MM.1S (cell line): Measurements from ENCODE around the gene PCDH9.

ENCODE experiments used
- DNase-seq: peaks from one replicate; pipeline ENCODE4 v3.0.0-alpha.2; 2015
- H2AFZ ChIP-seq: fragments of 300-600 bp; sonication (generic); 2 replicates; pipeline ENCODE4 v1.6.0; 2016; ENCODE audit warnings: antibody characterized with exemption, low read length
- H3F3A ChIP-seq: fragments of 300-600 bp; sonication (generic); 2 replicates; pipeline ENCODE4 v1.6.1; 2016; ENCODE audit warnings: mild to moderate bottlenecking, antibody characterized with exemption, low read length, moderate library complexity, mixed read lengths; ENCODE audit not compliant: insufficient read depth
- H3K27ac ChIP-seq: fragments of 300-600 bp; sonication (generic); 2 replicates; pipeline ENCODE4 v1.5.1; 2016; ENCODE audit warnings: mild to moderate bottlenecking, low read length
- H3K27me3 ChIP-seq: fragments of 300-600 bp; sonication (generic); replicated peaks from 2 replicates; pipeline ENCODE4 v1.6.0; 2016; ENCODE audit warnings: low read length; ENCODE audit not compliant: insufficient read depth
- H3K36me3 ChIP-seq: fragments of 300-600 bp; sonication (generic); replicated peaks from 2 replicates; pipeline ENCODE4 v1.6.1; 2016; ENCODE audit warnings: mild to moderate bottlenecking, low read length, mixed read lengths; ENCODE audit not compliant: insufficient read depth
- H3K4me1 ChIP-seq: fragments of 300-600 bp; sonication (generic); 2 replicates; pipeline ENCODE4 v1.6.1; 2016; ENCODE audit warnings: low read length, mixed read lengths
- H3K4me2 ChIP-seq: fragments of 300-600 bp; sonication (generic); 2 replicates; pipeline ENCODE4 v1.6.0; 2016; ENCODE audit warnings: low read depth, low read length
- H3K4me3 ChIP-seq: fragments of 300-600 bp; sonication (generic); 2 replicates; pipeline ENCODE4 v1.5.1; 2016; ENCODE audit warnings: low read length, mixed read lengths
- H3K79me2 ChIP-seq: fragments of 300-600 bp; sonication (generic); 2 replicates; pipeline ENCODE4 v1.6.1; 2016; ENCODE audit warnings: mixed run types, low read length, mixed read lengths
- H3K9ac ChIP-seq: fragments of 300-600 bp; sonication (generic); 2 replicates; pipeline ENCODE4 v1.6.1; 2016; ENCODE audit warnings: low read length, mixed read lengths
- H3K9me2 ChIP-seq: fragments of 300-600 bp; sonication (generic); replicated peaks from 2 replicates; pipeline ENCODE4 v1.6.1; 2016; ENCODE audit warnings: mild to moderate bottlenecking, low read length, mixed read lengths; ENCODE audit not compliant: insufficient read depth
- H3K9me3 ChIP-seq: fragments of 300-600 bp; sonication (generic); replicated peaks from 2 replicates; pipeline ENCODE4 v1.6.1; 2016; ENCODE audit warnings: mild to moderate bottlenecking, low read length, mixed read lengths; ENCODE audit not compliant: insufficient read depth
- H4K20me1 ChIP-seq: fragments of 300-600 bp; sonication (generic); 2 replicates; pipeline ENCODE4 v1.6.1; 2016; ENCODE audit warnings: mild to moderate bottlenecking, low read length, moderate library complexity, mixed read lengths; ENCODE audit not compliant: insufficient read depth
- EZH2 ChIP-seq: fragments of 300-600 bp; sonication (generic); optimal IDR thresholded peaks from 2 replicates; pipeline ENCODE3; 2017; ENCODE audit warnings: low read depth, mild to moderate bottlenecking, antibody characterized with exemption, low read length, mixed read lengths
- EZH2phosphoT487 ChIP-seq: fragments of 300-600 bp; sonication (generic); IDR thresholded peaks from 2 replicates; pipeline ENCODE4 v1.6.1; 2018; ENCODE audit warnings: antibody characterized with exemption, low read length
- TF ChIP-seq, protein P1 (sequence below): fragments of 300-600 bp; sonication (generic); IDR thresholded peaks from 2 replicates; pipeline ENCODE4 v1.5.1; 2016; ENCODE audit warnings: antibody characterized with exemption, low read length, mixed read lengths

PCDH9 gene

DNA sequence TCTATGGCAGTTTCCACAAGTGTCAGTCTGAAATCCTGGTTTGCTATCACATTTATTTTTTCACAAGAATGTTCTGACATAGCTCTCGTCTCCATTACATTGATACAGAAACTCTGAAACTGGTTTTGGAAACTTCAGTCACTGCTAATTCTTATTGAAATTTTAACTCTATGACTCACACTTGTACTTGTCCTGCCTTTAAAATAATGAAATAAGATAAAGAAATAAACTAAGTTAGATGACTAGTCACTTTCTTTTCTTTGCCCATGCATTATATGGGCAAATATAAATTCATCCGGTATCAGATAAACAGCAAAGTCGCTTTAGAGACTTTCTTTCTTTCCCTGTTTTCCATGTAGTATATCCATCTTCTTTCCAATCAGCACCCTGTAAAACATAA is 257.5 kb downstream of the PCDH9 start:
- H3K9me2 ChIP-seq: no peaks in the 10 kb centered on the region
- no peaks in the 10 kb centered on the region for H4K20me1 ChIP-seq
- H3K36me3 ChIP-seq: no peaks in the 10 kb centered on the region
- no peak overlapping the region for H3K9ac ChIP-seq
- no peaks in the 10 kb centered on the region for H3K79me2 ChIP-seq
- no peaks in the 10 kb centered on the region for H3F3A ChIP-seq
- no peaks in the 10 kb centered on the region for H3K4me1 ChIP-seq
- no peaks in the 10 kb centered on the region for H3K9me3 ChIP-seq
- H3K27ac ChIP-seq: no peak overlapping the region
- H2AFZ ChIP-seq: no peak overlapping the region
- no peak for DNase-seq
- H3K4me3 ChIP-seq: no peak overlapping the region
- TF ChIP-seq EZH2phosphoT487: no peak
- no peak for TF ChIP-seq EZH2
- TF ChIP-seq, protein P1, sequence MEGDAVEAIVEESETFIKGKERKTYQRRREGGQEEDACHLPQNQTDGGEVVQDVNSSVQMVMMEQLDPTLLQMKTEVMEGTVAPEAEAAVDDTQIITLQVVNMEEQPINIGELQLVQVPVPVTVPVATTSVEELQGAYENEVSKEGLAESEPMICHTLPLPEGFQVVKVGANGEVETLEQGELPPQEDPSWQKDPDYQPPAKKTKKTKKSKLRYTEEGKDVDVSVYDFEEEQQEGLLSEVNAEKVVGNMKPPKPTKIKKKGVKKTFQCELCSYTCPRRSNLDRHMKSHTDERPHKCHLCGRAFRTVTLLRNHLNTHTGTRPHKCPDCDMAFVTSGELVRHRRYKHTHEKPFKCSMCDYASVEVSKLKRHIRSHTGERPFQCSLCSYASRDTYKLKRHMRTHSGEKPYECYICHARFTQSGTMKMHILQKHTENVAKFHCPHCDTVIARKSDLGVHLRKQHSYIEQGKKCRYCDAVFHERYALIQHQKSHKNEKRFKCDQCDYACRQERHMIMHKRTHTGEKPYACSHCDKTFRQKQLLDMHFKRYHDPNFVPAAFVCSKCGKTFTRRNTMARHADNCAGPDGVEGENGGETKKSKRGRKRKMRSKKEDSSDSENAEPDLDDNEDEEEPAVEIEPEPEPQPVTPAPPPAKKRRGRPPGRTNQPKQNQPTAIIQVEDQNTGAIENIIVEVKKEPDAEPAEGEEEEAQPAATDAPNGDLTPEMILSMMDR: no peak
- H3K27me3 ChIP-seq: no peaks in the 10 kb centered on the region
- H3K4me2 ChIP-seq: no peak overlapping the region

DNA sequence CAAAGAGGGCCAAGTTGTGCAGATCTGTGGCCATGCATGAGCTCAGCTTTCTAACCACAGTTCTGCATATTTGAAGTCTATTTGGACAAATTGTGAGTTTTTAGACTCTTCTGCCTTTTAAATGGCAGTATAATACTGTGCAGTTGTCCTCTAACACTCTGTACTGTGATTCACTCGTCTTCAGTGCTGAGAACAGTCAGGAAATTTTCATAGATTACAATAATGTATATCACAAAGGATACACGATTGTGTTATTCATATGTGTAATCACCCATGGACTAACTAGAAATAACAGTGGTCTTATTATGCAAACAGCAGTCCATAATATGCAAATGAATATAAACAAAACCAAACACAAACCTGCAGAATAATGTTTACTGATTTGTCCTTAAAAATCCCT is 259.1 kb downstream of the PCDH9 start:
- no peaks in the 10 kb centered on the region for H4K20me1 ChIP-seq
- H3K79me2 ChIP-seq: no peaks in the 10 kb centered on the region
- no peak overlapping the region for H2AFZ ChIP-seq
- TF ChIP-seq, protein P1: no peak
- no peak for TF ChIP-seq EZH2phosphoT487
- no peak for TF ChIP-seq EZH2
- no peaks in the 10 kb centered on the region for H3K36me3 ChIP-seq
- H3K4me2 ChIP-seq: no peak overlapping the region
- no peaks in the 10 kb centered on the region for H3K27me3 ChIP-seq
- H3K9me2 ChIP-seq: no peaks in the 10 kb centered on the region
- H3K4me3 ChIP-seq: no peak overlapping the region
- H3K27ac ChIP-seq: no peak overlapping the region
- no peaks in the 10 kb centered on the region for H3F3A ChIP-seq
- H3K9ac ChIP-seq: no peak overlapping the region
- DNase-seq: no peak
- H3K9me3 ChIP-seq: no peaks in the 10 kb centered on the region
- no peaks in the 10 kb centered on the region for H3K4me1 ChIP-seq

DNA sequence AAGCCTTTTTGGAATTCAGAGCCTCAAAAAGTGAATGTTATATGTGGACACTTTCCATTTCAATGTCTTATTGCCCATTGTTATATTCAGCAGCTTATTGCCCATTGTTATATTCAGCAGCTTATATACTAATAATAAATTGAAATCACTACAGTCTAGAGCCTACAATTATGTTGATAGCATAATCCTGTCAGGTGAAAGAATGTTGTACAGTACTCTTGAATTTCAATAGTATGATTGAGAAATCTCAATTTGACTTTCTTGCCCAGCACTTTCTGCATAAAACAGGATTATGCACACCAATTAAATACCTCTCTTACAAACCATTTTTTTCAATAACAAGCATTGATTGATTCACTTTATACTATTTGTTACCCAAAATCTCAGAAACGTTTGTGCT is 260.8 kb downstream of the PCDH9 start:
- no peaks in the 10 kb centered on the region for H4K20me1 ChIP-seq
- no peak overlapping the region for H3K27ac ChIP-seq
- no peaks in the 10 kb centered on the region for H3K36me3 ChIP-seq
- TF ChIP-seq EZH2 (no peak), EZH2phosphoT487 (no peak)
- TF ChIP-seq, protein P1: no peak
- no peak overlapping the region for H3K4me2 ChIP-seq
- H3F3A ChIP-seq: no peaks in the 10 kb centered on the region
- DNase-seq: no peak
- H3K27me3 ChIP-seq: no peaks in the 10 kb centered on the region
- no peaks in the 10 kb centered on the region for H3K9me2 ChIP-seq
- no peak overlapping the region for H2AFZ ChIP-seq
- no peak overlapping the region for H3K4me3 ChIP-seq
- H3K9me3 ChIP-seq: no peaks in the 10 kb centered on the region
- H3K4me1 ChIP-seq: no peaks in the 10 kb centered on the region
- H3K79me2 ChIP-seq: no peaks in the 10 kb centered on the region
- H3K9ac ChIP-seq: no peak overlapping the region
